NCI-H1092 treated with DMSO at 0.1 percent for 48 hours (cell line): ENCODE measurements around the gene WNT7B.
A peak's percentile ranks its signal among the peaks of the same experiment; 100 is the strongest.

Experiments
- DNase-seq: peaks from one replicate; lab custom pipeline; 2025; lab: John Stamatoyannopoulos, UW

WNT7B gene

DNA sequence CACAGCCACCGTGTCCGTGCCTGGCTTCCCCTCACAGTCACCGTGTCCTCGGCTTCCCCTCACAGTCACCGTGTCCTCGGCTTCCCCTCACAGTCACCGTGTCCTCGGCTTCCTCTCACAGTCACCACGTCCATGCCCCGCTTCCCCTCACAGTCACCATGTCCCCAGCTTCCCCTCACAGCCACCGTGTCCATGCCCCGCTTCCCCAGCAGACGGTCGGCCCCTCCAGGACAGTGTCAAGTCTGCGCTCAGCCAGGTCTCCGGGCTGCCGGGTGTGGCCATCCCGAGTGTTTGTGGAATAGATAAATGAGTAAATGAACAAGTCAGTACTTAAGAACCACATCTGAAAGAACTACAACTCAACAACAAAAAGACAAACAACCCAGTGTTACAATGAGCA, 23.8 kb downstream of the WNT7B start:
- DNase-seq = no peak

DNA sequence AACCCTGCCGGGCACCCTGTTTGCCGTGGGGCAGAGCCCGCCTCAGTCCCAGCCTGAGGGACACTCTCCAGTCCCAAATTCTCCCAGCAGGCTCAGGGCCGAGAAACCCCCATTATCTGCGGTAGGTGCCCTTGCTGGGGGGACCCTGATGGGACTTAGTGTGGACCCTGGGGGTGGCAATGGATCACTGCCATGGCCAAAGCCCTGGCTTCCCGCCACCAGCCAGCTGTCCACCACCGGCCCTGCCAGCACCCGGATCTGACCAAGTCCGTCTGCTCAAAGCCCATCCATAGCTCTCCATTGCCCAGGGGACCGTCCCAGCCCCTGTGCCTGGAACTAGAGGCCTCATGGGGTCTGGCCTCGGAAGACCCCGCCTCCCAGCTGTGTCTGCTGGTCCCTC, 24.4 kb downstream of the WNT7B start:
- DNase-seq = no peak

DNA sequence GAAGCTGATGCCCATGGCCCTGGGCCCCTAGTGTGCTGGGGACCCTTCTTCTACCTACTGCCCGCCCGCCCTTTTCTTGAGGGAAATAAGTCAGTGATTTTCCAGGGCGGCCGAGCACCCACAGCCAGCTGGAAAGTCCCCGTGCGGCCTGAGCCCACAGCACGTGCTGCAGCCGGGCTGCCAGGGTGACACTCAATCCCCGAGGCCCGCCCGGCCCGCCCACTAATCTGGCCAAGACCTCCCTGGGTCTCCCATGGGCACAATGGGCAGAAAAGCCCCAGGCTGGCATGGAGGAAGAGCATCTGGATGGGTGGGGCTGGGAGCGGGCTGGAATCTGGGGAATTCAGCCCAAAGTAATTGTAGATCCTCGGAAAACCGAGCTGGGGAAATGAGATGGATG, 24.8 kb downstream of the WNT7B start:
- no peak for DNase-seq

DNA sequence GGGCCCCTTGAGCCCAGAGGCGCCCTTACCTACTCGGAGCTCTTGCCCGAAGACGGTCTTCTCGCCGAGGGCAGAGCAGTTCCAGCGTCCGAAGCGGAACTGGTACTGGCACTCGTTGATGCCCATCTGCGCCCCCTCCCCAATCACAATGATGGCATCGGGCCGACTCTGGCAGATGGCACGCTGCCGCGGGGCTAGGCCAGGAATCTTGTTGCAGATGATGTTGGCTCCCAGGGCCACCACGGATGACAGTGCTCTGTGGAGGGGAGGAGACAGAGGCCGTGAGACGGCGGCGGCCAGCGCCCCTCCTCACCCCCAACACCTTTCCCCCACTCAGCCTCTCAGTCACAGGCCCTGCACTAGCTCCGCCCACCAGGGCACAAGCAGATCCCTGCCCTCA, 27.1 kb downstream of the WNT7B start:
- no peak for DNase-seq

DNA sequence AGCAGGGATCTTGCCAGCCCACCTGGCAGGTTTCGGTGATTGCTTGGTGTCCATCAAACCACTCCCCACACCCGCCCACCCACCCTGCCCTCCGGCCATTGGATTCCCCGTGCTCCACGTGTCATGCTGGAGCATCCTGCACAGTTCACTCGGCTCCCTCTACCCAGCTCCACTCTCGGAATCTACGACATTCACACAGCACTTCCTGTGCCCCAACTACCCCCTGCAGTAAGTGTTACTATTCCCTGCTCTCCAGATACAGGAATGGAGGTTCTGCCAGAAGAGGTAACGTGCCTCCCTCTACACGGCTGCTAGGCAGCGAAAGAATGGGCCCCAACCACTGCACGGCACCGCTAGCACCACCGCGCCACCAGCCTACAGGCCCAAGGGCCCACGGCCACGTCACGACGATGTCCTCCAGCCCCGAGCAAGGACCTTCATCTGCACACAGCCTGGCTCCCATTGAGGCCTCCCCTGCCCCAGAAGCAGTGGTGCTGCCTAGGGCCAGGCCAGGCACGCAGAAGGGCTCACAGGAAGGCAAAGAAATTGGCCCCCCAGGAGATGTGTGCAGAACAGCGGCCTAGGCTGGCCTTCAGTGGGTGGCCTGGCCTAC, 27.6 kb downstream of the WNT7B start:
- no peak for DNase-seq

DNA sequence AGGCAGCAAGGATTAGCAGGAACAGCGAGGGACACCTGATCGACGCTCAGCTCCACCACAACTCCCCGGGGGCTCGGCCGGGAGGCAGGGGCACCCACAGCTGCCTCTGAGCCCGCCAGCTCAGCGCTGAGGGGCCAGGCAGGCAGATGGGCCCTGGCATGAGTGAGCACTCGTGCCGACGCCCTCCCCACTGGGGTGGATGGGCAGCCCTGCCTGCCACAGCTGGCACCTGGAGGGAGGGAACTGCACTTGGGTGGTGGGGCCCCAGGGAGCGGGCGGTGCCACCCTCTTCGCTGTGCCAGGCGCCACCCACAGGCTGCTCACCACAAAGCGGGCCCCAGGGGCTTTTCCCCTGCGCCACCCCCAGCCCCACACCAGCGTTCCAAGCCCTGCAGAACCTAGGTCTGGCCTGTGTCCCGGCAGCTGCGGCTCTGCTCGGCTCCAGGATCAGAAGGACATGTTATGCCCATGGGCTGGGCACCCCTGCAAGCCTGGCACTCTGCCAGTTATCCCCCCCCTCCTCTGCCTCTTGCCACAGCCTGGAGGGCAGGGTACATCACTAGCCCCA, 28.8 kb downstream of the WNT7B start:
- DNase-seq = peak; percentile 31

DNA sequence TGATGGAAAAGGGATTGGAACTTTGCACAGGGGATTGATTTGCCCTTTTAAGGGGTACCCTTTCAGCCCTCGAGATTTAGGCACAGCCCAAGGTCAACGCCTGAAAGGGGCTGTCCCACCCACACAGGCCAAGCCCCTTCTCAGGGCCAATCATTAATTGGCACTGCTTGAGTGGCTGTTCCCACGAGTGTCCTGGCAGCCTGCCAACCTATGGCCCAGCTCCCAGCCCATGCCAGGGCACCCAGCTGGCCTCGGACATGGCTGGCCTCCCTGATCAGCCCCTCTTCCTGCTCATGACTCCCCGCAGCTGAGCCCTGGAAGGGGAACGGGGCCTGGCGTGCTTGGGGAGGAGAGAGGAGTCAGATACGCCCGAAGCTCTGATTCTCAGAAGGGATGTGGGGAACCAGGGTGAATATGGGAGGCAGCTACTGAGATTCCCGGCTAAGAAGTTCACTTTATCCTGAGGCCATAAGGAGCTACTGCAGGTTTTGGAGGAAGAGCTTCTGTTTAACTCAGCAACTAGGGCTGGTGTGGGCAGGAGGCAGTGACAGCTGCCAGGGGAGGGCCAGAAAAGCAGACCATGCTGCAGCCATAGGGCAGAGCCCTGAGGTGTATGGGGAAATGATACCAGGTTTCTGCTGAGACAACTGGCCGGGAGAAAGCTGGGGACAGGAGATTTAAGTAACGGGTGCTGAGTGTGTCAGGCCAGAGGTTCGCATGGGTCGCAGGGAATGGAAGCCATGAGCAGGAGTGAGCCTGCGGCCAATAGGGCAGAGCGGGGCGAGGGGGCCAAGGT, 30.0 kb downstream of the WNT7B start:
- DNase-seq = no peak

DNA sequence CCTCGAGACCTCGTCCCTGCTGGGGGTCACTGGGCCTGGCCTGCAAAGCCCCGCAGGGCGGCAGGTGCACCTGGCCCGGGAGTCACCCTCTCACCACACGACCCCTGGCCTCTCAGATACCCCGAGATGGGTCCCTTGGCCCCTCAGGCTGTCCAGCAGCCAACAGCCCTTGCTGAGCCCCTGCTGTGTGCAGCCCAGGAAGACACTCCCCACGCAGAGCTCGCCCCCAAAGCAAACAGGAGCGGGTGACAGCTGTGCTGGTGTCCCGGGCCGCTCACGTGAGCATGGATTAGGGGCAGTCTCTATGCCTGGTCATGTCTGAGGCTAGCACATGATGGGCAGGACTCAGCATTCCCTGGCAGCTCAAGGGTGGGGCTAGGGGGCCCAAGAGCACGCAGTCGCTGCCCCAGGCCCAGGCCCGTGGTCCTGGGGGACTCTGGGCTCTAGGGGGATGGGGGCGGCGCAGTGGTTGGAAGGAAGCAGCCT, 31.3 kb downstream of the WNT7B start:
- no peak for DNase-seq

DNA sequence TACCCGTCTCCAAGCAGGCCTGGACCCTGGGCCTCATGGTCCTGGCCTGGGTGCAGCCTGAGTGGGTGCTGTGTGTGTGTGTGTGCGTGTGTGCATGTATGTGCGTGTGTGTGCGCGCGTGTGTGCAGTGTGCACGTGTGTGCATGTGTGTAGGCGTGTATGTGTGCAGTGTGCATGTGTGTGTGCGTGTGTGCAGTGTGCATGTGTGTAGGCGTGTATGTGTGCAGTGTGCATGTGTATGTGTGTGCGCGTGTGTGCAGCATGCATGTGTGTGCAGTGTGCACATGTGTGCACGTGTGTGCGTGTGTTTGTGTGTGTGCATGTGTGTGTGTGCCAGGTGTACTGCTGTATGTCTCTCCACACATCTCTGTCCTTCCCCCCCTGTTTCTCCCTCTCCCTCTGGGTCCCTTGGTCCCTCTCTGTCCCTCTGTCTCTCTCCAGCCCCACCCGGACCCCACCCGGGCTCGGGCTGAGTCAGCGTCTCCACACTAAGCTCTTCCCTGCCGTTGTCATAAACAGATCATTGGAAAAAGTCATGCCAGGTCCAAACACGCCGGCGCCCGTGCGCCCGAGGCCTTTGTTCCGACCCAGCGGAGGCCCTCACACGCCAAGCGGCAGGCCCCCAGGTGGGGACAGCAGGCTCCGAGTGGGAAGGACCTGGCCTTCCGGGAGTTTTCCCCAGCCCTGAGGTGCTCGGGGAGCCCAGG, 34.0 kb downstream of the WNT7B start:
- DNase-seq = no peak

DNA sequence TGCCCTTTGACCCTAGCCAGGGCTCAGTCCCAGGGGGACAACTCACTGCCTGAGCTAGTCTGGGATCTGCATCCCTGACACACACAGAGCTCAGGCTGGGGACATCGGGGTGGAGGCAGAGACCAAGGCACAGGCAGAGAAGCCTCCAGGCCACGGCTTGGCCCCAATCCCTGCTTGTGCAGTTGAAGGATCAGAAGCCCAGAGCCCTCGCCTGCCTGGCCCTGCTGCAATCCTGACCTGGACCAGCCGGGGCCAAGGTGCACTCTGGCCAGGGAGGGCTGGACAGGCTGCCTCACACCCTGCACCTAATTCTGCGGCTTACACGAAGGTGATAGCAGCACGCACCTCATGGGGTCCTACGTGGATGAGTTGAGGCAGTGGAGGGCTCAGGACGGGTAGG, 34.6 kb downstream of the WNT7B start:
- DNase-seq = no peak

DNA sequence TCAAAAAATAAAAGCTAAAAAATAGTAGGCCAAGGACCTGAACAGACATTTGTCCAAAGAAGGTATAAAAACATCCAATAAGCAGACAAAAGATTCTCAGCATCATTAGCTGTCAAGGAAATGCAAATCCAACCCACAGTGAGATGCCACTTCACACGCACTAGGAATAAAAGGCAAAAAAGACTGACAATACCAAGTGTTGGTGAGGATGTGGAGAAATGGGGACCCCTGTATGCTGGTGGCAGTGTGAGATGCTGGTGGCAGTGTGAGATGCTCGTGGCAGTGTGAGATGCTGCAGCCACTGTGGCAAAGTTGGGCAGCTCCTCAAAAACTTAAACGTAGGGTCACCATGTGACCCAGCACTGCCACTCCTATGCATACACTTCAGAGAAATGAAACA, 38.0 kb downstream of the WNT7B start:
- no peak for DNase-seq

DNA sequence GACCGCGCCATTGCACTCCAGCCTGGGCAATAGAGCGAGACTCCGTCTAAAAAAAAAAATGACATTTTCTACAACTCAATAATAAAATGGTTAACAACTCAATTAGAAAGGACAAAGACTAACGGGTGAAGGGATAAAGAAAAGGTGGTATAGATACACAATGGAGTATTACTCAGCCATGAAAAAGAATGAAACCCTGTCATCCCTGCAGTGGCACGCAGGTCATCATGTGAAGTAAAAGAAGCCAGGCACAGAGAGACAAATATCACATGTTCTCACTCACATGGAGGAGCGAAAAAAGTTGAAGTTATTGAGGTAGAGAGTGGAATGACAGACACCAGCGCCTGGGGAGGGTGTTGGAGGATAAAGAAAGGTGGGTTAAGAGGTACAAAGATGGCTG, 39.0 kb downstream of the WNT7B start:
- DNase-seq = no peak

DNA sequence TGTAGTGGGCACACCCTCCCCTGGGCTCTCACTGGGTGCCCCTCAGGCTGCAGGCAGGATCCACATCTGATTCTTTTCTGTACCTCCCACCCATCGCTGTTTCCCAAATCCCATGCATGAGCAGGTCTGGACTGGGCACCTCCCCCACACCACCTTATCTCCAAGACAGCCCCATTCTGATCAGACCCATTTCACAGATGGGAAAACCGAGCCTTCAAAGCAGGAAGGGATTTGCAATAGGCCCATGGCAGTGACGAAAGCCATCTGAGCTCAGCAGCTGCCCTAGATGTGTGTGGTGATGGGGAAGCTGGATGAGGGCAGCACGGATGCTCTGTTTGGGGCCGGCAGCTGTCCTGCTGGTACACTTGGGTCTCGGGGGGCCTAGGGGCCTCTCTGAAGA, 41.4 kb downstream of the WNT7B start:
- DNase-seq = no peak

DNA sequence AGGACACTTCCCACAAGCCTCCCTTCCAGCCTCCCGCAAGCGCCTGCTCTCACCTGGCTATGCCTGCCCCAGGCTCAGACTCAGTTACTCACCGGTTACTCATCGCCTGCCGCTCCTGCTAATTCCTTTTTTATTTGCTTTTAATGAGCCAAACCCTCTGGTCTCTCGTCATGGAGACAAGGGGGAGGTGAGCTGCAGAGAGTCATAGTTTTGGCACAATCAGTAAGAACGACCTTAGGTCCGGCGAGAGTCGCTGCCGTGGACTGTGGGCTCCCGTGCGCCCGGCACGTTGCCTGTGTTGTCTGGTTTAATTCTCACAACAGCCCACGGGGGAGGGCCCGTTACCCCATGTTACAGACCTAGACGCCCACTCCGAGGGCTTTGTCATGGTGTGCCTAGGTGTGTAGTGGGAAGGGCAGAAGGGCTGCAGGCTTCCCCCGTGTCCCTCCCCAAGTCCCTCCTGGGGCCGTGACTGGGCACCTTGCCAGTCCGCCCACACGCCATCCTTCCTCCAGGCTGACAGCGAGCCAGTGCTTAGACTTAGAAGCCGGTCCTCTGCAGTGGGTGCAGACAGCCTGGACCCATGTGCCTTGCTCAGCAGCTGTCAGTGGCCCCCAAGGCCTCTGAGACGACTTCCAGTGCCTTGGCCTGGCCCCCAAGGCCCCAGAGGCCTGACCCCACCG, 42.2 kb downstream of the WNT7B start:
- no peak for DNase-seq

DNA sequence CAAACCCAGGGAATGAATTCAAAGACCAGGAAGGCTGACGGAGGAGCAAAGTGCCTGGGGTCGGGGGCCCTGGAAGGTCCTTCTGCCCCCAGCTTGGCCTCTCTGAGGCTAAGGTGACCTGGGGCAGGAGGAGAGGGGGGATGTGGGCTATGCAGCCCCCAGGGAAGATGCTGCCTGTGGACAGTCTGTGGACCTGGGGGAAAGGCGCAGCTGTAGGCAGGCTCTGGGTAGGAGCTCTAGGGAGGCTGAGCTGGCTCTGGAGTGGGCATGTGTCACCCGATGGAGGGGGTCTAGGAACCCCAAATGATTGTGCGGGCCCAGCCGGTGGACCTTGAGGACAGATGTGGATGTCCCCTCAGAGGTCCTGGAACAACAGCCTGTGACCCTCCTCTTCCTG, 42.8 kb downstream of the WNT7B start:
- no peak for DNase-seq

DNA sequence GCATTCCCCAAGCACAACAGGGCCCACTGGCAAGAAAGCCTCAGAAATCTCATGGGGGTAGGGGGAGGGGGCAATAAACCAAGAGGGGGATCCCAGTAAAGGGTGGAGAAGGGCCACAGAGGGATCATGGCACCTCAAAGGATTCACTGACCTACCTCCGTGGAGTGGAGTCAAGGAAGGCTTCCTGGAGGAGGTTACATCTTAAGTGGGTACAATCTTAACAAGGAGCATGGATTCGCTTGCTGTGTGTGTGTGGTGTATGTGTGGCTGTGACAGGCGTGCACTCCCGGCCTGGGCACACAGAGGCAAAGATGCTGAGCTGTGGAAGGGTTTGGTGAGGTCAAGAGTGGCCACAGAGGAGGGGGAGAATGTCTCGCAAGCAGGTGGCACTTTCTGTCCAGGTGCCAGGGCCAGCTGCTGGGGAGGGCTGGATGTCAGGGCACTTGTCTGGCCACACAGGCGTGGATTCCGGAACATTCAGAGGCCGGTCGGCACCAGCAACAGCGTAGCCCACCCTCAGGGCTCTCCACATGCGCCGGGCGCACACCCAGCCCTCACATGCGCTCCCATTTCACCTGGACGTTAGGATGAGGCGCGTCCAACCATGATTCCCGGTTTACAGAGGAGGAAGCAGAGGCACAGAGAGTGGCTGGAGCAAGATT, 43.3 kb downstream of the WNT7B start:
- no peak for DNase-seq

DNA sequence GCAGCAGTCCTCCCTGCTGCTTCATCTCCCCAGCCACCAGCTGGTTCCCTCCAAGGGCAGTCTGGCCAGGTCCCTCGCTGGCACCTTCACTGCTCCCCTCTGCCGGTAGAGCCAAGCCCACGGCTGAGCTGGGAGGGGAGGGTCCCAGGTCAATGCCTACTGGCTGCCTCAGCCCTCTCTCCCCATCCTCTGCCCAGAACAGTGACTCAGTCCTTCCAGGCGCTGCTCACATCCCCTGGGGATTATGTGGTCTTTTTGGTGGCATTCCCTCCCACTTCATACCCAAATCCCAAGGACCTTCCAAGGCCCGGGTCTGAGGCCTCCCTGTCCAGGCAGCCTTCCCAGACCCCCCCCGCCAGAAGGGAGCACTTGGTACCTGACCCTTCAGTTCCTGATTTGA, 44.9 kb downstream of the WNT7B start:
- no peak for DNase-seq

DNA sequence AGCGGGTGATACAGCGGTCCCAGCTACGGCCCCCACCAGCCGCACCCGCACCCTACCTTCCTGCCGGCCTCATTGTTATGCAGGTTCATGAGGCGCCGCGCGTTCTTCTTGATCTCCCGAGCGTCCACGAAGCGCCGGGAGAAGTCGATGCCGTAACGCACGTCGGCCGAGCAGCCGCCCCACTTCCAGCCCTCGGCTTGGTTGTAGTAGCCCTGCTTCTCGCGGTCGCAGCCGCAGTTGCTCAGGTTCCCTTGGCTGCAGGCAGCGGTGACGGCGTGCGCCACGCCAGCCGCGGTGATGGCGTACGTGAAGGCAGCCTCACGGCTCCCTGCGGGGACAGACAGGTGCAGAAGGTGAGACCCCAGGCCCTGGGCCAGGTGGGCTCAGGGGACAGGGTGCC, 45.9 kb downstream of the WNT7B start:
- no peak for DNase-seq

DNA sequence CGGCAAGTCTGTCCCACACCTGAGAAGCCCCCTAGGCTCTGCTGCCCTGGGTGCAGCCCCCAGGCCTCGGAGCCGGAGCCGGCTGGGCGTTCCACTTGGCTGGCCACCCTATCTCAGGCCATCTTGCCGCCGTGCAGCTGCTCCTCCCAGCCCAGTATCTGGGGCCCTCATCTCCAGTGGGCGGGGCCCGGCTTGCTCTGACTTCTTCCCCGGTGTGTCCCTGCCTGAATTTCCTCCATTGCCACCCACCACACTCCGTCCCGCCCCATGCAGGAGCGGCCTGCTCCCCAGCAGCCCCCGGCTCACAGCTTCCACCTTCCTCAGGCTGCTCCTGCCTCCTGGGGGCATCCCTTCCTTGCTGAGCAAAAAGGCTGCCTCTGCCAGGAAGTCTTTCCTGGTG, 46.6 kb downstream of the WNT7B start:
- DNase-seq = no peak

DNA sequence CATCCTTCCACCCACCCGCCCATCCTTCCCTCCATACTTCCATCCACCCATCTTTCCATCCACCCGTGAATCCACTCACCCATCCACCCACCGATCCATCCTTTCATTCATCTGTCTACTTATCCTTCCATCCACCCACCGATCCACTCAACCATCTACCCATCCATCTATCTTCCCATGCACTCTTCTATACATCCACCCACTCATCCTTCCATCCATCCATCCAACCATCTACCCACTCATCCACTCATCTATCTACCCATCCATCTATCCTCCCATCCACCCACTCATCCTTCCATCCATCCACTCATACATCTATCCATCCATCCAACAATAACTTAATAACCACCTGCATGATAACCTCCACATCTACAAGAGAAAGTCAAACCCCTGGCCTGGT, 47.3 kb downstream of the WNT7B start:
- DNase-seq = no peak

DNA sequence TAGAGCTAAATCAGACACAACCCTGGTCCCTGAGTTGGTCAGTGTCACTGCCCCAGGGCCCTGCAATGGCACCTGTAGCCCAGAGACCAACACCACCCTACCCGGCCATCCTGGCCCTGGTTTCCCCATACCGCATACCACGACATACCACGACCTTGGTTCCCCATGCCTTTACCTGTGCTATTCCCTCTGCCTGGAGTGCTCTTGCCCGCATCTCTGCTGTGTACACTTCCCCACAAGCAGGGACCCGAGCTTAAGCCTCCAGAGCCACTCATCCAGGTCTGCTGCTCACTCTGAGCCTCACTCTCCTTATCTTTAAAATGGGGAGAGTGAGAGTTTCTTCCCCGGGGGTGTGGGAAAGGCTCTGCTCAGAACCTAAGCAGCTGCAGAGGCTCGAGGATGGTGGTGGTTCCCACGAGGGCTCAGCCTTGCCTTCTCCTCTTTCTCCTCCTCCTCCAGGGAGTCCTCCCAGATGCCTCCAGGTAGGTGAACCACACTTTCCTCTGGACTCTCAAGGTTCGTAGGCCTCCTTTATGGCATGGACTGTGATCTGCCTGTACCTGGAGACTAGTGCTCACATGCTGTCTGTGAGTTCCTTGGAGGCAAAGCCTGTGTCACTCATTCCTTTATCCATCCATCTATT, 48.1 kb downstream of the WNT7B start:
- DNase-seq = no peak
